ENCODE measurements around the gene FIGNL1. TPM values are rescaled to one million over a fixed set of nuclear protein-coding genes. Genes with fewer than 3 reads are reported as not detected.
A peak's percentile ranks its signal among the peaks of the same experiment; 100 is the strongest.

Gene FIGNL1
- total and polyA plus RNA-seq, 5 donors from 2014 or later, result 10.8 to 13.8 (median 12.5) TPM

- Histone ChIP-seq H3K4me3 (ENCODE audit: low read depth, low read length) (no peak overlapping the region), H3K9me3 (ENCODE audit: control insufficient read depth in 2 of 2, low read length in 2 of 2) (no peaks in the 10 kb centered on the region), H3K27me3 (ENCODE audit: control insufficient read depth, insufficient read depth, low read length) (no peaks in the 10 kb centered on the region), H3K27ac (ENCODE audit: insufficient read depth, low read length, poor library complexity, severe bottlenecking) (no peak overlapping the region), H3K4me1 (ENCODE audit: control insufficient read depth, insufficient read depth, low read length, poor library complexity, severe bottlenecking) (no peaks in the 10 kb centered on the region), H3K36me3 (ENCODE audit: control insufficient read depth, insufficient read depth, low read length) (peaks cover 51% of the 10 kb centered on the region)
- Mint-ChIP-seq H3K36me3 (peaks cover 42% of the 10 kb centered on the region), H3K4me1 (peaks cover 20 to 77% (median 53%) of the 10 kb centered on the region in 4 donors), H3K9me3 (peaks cover 0 to 3% (median 0%) of the 10 kb centered on the region in 7 donors), H3K4me3 (no peak overlapping the region), H3K27ac (peak overlapping the region in 2 of 3 donors; percentile 45 to 49), H3K27me3 (no peaks in the 10 kb centered on the region)
- ATAC-seq (ENCODE audit: low read depth in 2 of 2) (peak in 1 of 2 donors; percentile 6), DNase-seq (no peak)
These were observed 45.8 kb downstream of the FIGNL1 start for GRCh38 chr7:50404392-50404791.

- Mint-ChIP-seq H3K27ac (no peak overlapping the region), H3K9me3 (no peaks in the 10 kb centered on the region), H3K4me1 (peaks cover 38 to 73% (median 59%) of the 10 kb centered on the region in 4 donors), H3K27me3 (no peaks in the 10 kb centered on the region), H3K36me3 (peaks cover 51% of the 10 kb centered on the region), H3K4me3 (no peak overlapping the region)
- Histone ChIP-seq H3K4me1 (ENCODE audit: control insufficient read depth, insufficient read depth, low read length, poor library complexity, severe bottlenecking) (peaks cover 30% of the 10 kb centered on the region), H3K27ac (ENCODE audit: insufficient read depth, low read length, poor library complexity, severe bottlenecking) (no peak overlapping the region), H3K36me3 (ENCODE audit: control insufficient read depth, insufficient read depth, low read length) (peaks cover 73% of the 10 kb centered on the region), H3K9me3 (ENCODE audit: control insufficient read depth in 2 of 2, low read length in 2 of 2) (no peaks in the 10 kb centered on the region), H3K4me3 (ENCODE audit: low read depth, low read length) (no peak overlapping the region), H3K27me3 (ENCODE audit: control insufficient read depth, insufficient read depth, low read length) (no peaks in the 10 kb centered on the region)
- ATAC-seq (ENCODE audit: low read depth in 2 of 2), result no peak
- no peak for DNase-seq
These were observed 50.0 kb downstream of the FIGNL1 start for GRCh38 chr7:50400114-50400513.

GRCh38 chr7:50399635-50400034, 50.5 kb downstream of the FIGNL1 start:
- Mint-ChIP-seq H3K4me3 (no peak overlapping the region), H3K27me3 (no peaks in the 10 kb centered on the region), H3K36me3 (peaks cover 52% of the 10 kb centered on the region), H3K4me1 (peaks cover 38 to 74% (median 61%) of the 10 kb centered on the region in 4 donors), H3K27ac (peak overlapping the region in 1 of 3 donors; percentile 55), H3K9me3 (no peaks in the 10 kb centered on the region)
- DNase-seq, result no peak
- peaks cover 73% of the 10 kb centered on the region for H3K36me3 ChIP-seq (ENCODE audit: control insufficient read depth, insufficient read depth, low read length)
- no peak for ATAC-seq (ENCODE audit: low read depth in 2 of 2)
- no peaks in the 10 kb centered on the region for H3K27me3 ChIP-seq (ENCODE audit: control insufficient read depth, insufficient read depth, low read length)
- H3K4me1 ChIP-seq (ENCODE audit: control insufficient read depth, insufficient read depth, low read length, poor library complexity, severe bottlenecking), result peaks cover 35% of the 10 kb centered on the region
- H3K9me3 ChIP-seq (ENCODE audit: control insufficient read depth in 2 of 2, low read length in 2 of 2), result no peaks in the 10 kb centered on the region
- no peak overlapping the region for H3K27ac ChIP-seq (ENCODE audit: insufficient read depth, low read length, poor library complexity, severe bottlenecking)
- no peak overlapping the region for H3K4me3 ChIP-seq (ENCODE audit: low read depth, low read length)

- peaks cover 73% of the 10 kb centered on the region for H3K36me3 ChIP-seq (ENCODE audit: control insufficient read depth, insufficient read depth, low read length)
- peak overlapping the region; percentile 78 for H3K27ac ChIP-seq (ENCODE audit: insufficient read depth, low read length, poor library complexity, severe bottlenecking)
- H3K4me3 ChIP-seq (ENCODE audit: low read depth, low read length), result no peak overlapping the region
- no peaks in the 10 kb centered on the region for H3K27me3 ChIP-seq (ENCODE audit: control insufficient read depth, insufficient read depth, low read length)
- no peaks in the 10 kb centered on the region for H3K9me3 Mint-ChIP-seq
- peaks cover 57% of the 10 kb centered on the region for H3K36me3 Mint-ChIP-seq
- no peaks in the 10 kb centered on the region for H3K27me3 Mint-ChIP-seq
- peak overlapping the region in 1 of 3 donors; percentile 26 for H3K27ac Mint-ChIP-seq
- H3K4me3 Mint-ChIP-seq, result no peak overlapping the region
- peaks cover 38 to 74% (median 64%) of the 10 kb centered on the region in 4 donors for H3K4me1 Mint-ChIP-seq
- peaks cover 39% of the 10 kb centered on the region for H3K4me1 ChIP-seq (ENCODE audit: control insufficient read depth, insufficient read depth, low read length, poor library complexity, severe bottlenecking)
- ATAC-seq (ENCODE audit: low read depth in 2 of 2), result no peak
- no peaks in the 10 kb centered on the region for H3K9me3 ChIP-seq (ENCODE audit: control insufficient read depth in 2 of 2, low read length in 2 of 2)
- no peak for DNase-seq
These were observed 50.9 kb downstream of the FIGNL1 start for GRCh38 chr7:50399206-50399605.

- Histone ChIP-seq H3K27me3 (ENCODE audit: control insufficient read depth, insufficient read depth, low read length) (no peaks in the 10 kb centered on the region), H3K4me1 (ENCODE audit: control insufficient read depth, insufficient read depth, low read length, poor library complexity, severe bottlenecking) (peaks cover 52% of the 10 kb centered on the region), H3K36me3 (ENCODE audit: control insufficient read depth, insufficient read depth, low read length) (peaks cover 77% of the 10 kb centered on the region), H3K9me3 (ENCODE audit: control insufficient read depth in 2 of 2, low read length in 2 of 2) (no peaks in the 10 kb centered on the region), H3K4me3 (ENCODE audit: low read depth, low read length) (peak overlapping the region; percentile 68), H3K27ac (ENCODE audit: insufficient read depth, low read length, poor library complexity, severe bottlenecking) (peak overlapping the region; percentile 78)
- peak overlapping the region in 1 of 4 donors; percentile 57 for H3K4me3 Mint-ChIP-seq
- H3K27me3 Mint-ChIP-seq, result no peaks in the 10 kb centered on the region
- H3K36me3 Mint-ChIP-seq, result peaks cover 69% of the 10 kb centered on the region
- peak overlapping the region; percentile 89 to 95 (median 92) for H3K27ac Mint-ChIP-seq
- H3K4me1 Mint-ChIP-seq, result peaks cover 40 to 77% (median 66%) of the 10 kb centered on the region in 4 donors
- no peak for DNase-seq
- no peaks in the 10 kb centered on the region for H3K9me3 Mint-ChIP-seq
- no peak for ATAC-seq (ENCODE audit: low read depth in 2 of 2)
These were observed 52.2 kb downstream of the FIGNL1 start for GRCh38 chr7:50397971-50398324.

GRCh38 chr7:50397320-50397970, 52.7 kb downstream of the FIGNL1 start:
- H3K27me3 ChIP-seq (ENCODE audit: control insufficient read depth, insufficient read depth, low read length), result no peaks in the 10 kb centered on the region
- H3K27ac Mint-ChIP-seq, result peak overlapping the region; percentile 92 to 95 (median 93)
- peak overlapping the region in 3 of 4 donors; percentile 57 to 81 (median 63) for H3K4me3 Mint-ChIP-seq
- no peaks in the 10 kb centered on the region for H3K9me3 Mint-ChIP-seq
- peaks cover 57% of the 10 kb centered on the region for H3K4me1 ChIP-seq (ENCODE audit: control insufficient read depth, insufficient read depth, low read length, poor library complexity, severe bottlenecking)
- H3K27ac ChIP-seq (ENCODE audit: insufficient read depth, low read length, poor library complexity, severe bottlenecking), result peak overlapping the region; percentile 78
- peaks cover 77% of the 10 kb centered on the region for H3K36me3 ChIP-seq (ENCODE audit: control insufficient read depth, insufficient read depth, low read length)
- peaks cover 72% of the 10 kb centered on the region for H3K36me3 Mint-ChIP-seq
- no peaks in the 10 kb centered on the region for H3K27me3 Mint-ChIP-seq
- no peak for ATAC-seq (ENCODE audit: low read depth in 2 of 2)
- H3K4me1 Mint-ChIP-seq, result peaks cover 36 to 77% (median 69%) of the 10 kb centered on the region in 4 donors
- H3K9me3 ChIP-seq (ENCODE audit: control insufficient read depth in 2 of 2, low read length in 2 of 2), result no peaks in the 10 kb centered on the region
- peak overlapping the region; percentile 68 for H3K4me3 ChIP-seq (ENCODE audit: low read depth, low read length)
- DNase-seq, result no peak

- Histone ChIP-seq H3K36me3 (ENCODE audit: control insufficient read depth, insufficient read depth, low read length) (peaks cover 77% of the 10 kb centered on the region), H3K27ac (ENCODE audit: insufficient read depth, low read length, poor library complexity, severe bottlenecking) (peak overlapping the region; percentile 78), H3K4me3 (ENCODE audit: low read depth, low read length) (peak overlapping the region; percentile 68), H3K9me3 (ENCODE audit: control insufficient read depth in 2 of 2, low read length in 2 of 2) (no peaks in the 10 kb centered on the region), H3K27me3 (ENCODE audit: control insufficient read depth, insufficient read depth, low read length) (no peaks in the 10 kb centered on the region), H3K4me1 (ENCODE audit: control insufficient read depth, insufficient read depth, low read length, poor library complexity, severe bottlenecking) (peaks cover 63% of the 10 kb centered on the region)
- H3K27me3 Mint-ChIP-seq, result no peaks in the 10 kb centered on the region
- H3K9me3 Mint-ChIP-seq, result no peaks in the 10 kb centered on the region
- no peak for DNase-seq
- H3K4me3 Mint-ChIP-seq, result peak overlapping the region; percentile 57 to 81 (median 71)
- no peak for ATAC-seq (ENCODE audit: low read depth in 2 of 2)
- H3K4me1 Mint-ChIP-seq, result peaks cover 36 to 77% (median 69%) of the 10 kb centered on the region in 4 donors
- peak overlapping the region; percentile 92 to 95 (median 93) for H3K27ac Mint-ChIP-seq
- H3K36me3 Mint-ChIP-seq, result peaks cover 72% of the 10 kb centered on the region
These were observed 53.3 kb downstream of the FIGNL1 start for GRCh38 chr7:50396856-50397255.

GRCh38 chr7:50394315-50394714, 55.8 kb downstream of the FIGNL1 start:
- Mint-ChIP-seq H3K4me1 (peaks cover 49 to 88% (median 80%) of the 10 kb centered on the region in 4 donors), H3K27me3 (no peaks in the 10 kb centered on the region), H3K4me3 (peak overlapping the region; percentile 82 to 92 (median 86)), H3K27ac (peak overlapping the region; percentile 92 to 99 (median 94)), H3K9me3 (no peaks in the 10 kb centered on the region), H3K36me3 (peaks cover 78% of the 10 kb centered on the region)
- Histone ChIP-seq H3K4me1 (ENCODE audit: control insufficient read depth, insufficient read depth, low read length, poor library complexity, severe bottlenecking) (peaks cover 86% of the 10 kb centered on the region), H3K9me3 (ENCODE audit: control insufficient read depth in 2 of 2, low read length in 2 of 2) (no peaks in the 10 kb centered on the region), H3K36me3 (ENCODE audit: control insufficient read depth, insufficient read depth, low read length) (peaks cover 75% of the 10 kb centered on the region), H3K27ac (ENCODE audit: insufficient read depth, low read length, poor library complexity, severe bottlenecking) (peak overlapping the region; percentile 78), H3K27me3 (ENCODE audit: control insufficient read depth, insufficient read depth, low read length) (no peaks in the 10 kb centered on the region), H3K4me3 (ENCODE audit: low read depth, low read length) (peak overlapping the region; percentile 68)
- DNase-seq (no peak), ATAC-seq (ENCODE audit: low read depth in 2 of 2) (no peak)
